ENCODE results near the gene PGLYRP4. TPM values are rescaled to one million over a fixed set of nuclear protein-coding genes. Genes with fewer than 3 reads are reported as not detected.
A peak's percentile ranks its signal among the peaks of the same experiment; 100 is the strongest.

The PGLYRP4 gene
- total RNA-seq, 2 donors from 2014 or later = not detected

DNA sequence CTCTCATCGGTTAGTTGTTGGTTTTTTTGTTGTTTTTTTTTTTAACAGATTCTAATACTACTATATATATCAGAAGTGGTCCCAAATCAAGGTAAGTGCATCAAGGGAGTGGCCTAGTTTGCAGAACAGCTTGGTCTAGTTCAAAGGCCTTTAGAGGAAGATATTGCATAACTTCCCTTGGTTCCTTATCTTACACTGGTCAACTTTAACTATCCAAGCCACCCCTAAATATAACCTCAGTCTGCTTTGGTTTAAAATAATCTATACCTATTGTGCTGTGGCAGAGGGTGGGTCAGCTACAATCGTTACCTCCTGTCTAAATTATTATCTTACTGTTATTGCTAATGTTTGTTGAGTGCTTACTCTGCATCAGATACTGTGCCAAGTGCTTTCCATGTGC lies 19.9 kb upstream of the PGLYRP4 start:
- H3K4me1 Mint-ChIP-seq = no peaks in the 10 kb centered on the region
- no peak overlapping the region for H3K27ac Mint-ChIP-seq
- Histone ChIP-seq H3K9me3 (ENCODE audit: control insufficient read depth, low read length) (no peaks in the 10 kb centered on the region), H3K27ac (ENCODE audit: low read depth, low read length) (no peak overlapping the region), H3K4me3 (ENCODE audit: low read length) (no peak overlapping the region), H3K36me3 (ENCODE audit: control insufficient read depth, insufficient read depth, low read length) (no peaks in the 10 kb centered on the region), H3K9ac (ENCODE audit: extremely low read depth, low read length, poor library complexity, severe bottlenecking) (no peak overlapping the region), H3K27me3 (ENCODE audit: control insufficient read depth, insufficient read depth, low read length, poor library complexity, severe bottlenecking) (no peaks in the 10 kb centered on the region), H3K4me1 (ENCODE audit: control insufficient read depth, insufficient read depth, low read length) (no peaks in the 10 kb centered on the region)
- H3K36me3 Mint-ChIP-seq (ENCODE audit: low read depth) = no peaks in the 10 kb centered on the region
- 71% methylated on average over 1 of the region's 2 CpGs; no CpG with 5 or more reads in 1 of the 2 experiments for WGBS, 2 experiments (ENCODE audit: insufficient coverage in 1 of 2, insufficient read length in 1 of 2)
- no peak for DNase-seq
- TF ChIP-seq, protein P1, sequence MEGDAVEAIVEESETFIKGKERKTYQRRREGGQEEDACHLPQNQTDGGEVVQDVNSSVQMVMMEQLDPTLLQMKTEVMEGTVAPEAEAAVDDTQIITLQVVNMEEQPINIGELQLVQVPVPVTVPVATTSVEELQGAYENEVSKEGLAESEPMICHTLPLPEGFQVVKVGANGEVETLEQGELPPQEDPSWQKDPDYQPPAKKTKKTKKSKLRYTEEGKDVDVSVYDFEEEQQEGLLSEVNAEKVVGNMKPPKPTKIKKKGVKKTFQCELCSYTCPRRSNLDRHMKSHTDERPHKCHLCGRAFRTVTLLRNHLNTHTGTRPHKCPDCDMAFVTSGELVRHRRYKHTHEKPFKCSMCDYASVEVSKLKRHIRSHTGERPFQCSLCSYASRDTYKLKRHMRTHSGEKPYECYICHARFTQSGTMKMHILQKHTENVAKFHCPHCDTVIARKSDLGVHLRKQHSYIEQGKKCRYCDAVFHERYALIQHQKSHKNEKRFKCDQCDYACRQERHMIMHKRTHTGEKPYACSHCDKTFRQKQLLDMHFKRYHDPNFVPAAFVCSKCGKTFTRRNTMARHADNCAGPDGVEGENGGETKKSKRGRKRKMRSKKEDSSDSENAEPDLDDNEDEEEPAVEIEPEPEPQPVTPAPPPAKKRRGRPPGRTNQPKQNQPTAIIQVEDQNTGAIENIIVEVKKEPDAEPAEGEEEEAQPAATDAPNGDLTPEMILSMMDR (conservative IDR thresholded peaks at IDR 0.05) = no peak
- H3K4me3 Mint-ChIP-seq = no peak overlapping the region
- peaks cover 7% of the 10 kb centered on the region for H3K27me3 Mint-ChIP-seq (ENCODE audit: insufficient read depth)
- H3K9me3 Mint-ChIP-seq = no peaks in the 10 kb centered on the region

DNA sequence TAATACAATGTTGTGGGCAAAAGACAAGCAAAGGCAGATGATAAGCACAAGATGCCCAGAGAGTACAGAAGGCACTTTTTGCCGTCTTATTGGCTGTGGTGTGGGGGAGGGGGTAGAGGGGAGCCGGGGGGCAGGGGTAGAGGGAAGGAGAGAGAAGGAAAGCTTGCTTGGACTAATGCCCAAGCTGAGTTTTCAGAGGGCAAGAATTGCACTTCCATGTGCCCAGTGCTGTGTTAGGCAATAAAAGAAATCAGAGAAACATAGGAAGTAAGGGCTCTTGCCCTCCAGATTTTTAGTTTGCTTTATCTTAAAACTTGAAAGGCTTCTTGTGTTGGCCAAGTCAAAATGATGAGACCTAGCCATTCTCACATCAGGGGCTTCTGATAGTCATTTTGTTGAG lies 18.4 kb upstream of the PGLYRP4 start:
- H3K9me3 Mint-ChIP-seq = no peaks in the 10 kb centered on the region
- no peak overlapping the region for H3K27ac Mint-ChIP-seq
- H3K4me3 Mint-ChIP-seq = no peak overlapping the region
- no peaks in the 10 kb centered on the region for H3K4me1 ChIP-seq (ENCODE audit: control insufficient read depth, insufficient read depth, low read length)
- peaks cover 15% of the 10 kb centered on the region for H3K27me3 Mint-ChIP-seq (ENCODE audit: insufficient read depth)
- no peaks in the 10 kb centered on the region for H3K36me3 ChIP-seq (ENCODE audit: control insufficient read depth, insufficient read depth, low read length)
- DNase-seq = peak; percentile 1
- WGBS, 2 experiments (ENCODE audit: insufficient coverage in 1 of 2, insufficient read length in 1 of 2) = 78% methylated on average over 2 of the region's 2 CpGs; no CpG with 5 or more reads in 1 of the 2 experiments
- no peaks in the 10 kb centered on the region for H3K9me3 ChIP-seq (ENCODE audit: control insufficient read depth, low read length)
- no peaks in the 10 kb centered on the region for H3K4me1 Mint-ChIP-seq
- no peaks in the 10 kb centered on the region for H3K36me3 Mint-ChIP-seq (ENCODE audit: low read depth)
- TF ChIP-seq, protein P1 (conservative IDR thresholded peaks at IDR 0.05) = no peak
- H3K27me3 ChIP-seq (ENCODE audit: control insufficient read depth, insufficient read depth, low read length, poor library complexity, severe bottlenecking) = no peaks in the 10 kb centered on the region
- H3K27ac ChIP-seq (ENCODE audit: low read depth, low read length) = no peak overlapping the region
- H3K4me3 ChIP-seq (ENCODE audit: low read length) = no peak overlapping the region
- H3K9ac ChIP-seq (ENCODE audit: extremely low read depth, low read length, poor library complexity, severe bottlenecking) = no peak overlapping the region

DNA sequence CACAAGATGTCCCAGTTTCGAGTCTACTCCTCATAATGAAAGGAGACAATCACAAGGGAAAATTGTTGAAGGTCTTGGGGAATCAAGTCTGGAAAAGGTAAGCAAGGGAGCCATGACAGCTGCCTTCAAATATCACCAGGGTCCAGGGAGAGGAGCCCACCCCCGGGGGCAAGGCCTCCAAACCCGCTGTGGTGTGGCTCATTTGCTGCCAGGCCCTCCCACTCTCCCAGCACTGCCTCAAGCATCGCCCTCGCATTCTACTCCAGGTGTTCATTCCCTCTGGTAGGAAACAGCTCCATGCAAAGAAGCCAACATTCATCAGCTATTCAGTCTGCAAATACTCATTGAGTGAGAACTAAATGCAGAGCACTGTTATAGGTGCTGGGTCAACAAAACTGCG lies 17.6 kb upstream of the PGLYRP4 start:
- Histone ChIP-seq H3K36me3 (ENCODE audit: control insufficient read depth, insufficient read depth, low read length) (no peaks in the 10 kb centered on the region), H3K4me3 (ENCODE audit: low read length) (no peak overlapping the region), H3K4me1 (ENCODE audit: control insufficient read depth, insufficient read depth, low read length) (no peaks in the 10 kb centered on the region), H3K9me3 (ENCODE audit: control insufficient read depth, low read length) (no peaks in the 10 kb centered on the region), H3K9ac (ENCODE audit: extremely low read depth, low read length, poor library complexity, severe bottlenecking) (no peak overlapping the region), H3K27ac (ENCODE audit: low read depth, low read length) (no peak overlapping the region), H3K27me3 (ENCODE audit: control insufficient read depth, insufficient read depth, low read length, poor library complexity, severe bottlenecking) (no peaks in the 10 kb centered on the region)
- DNase-seq = peak; percentile 27
- no peaks in the 10 kb centered on the region for H3K9me3 Mint-ChIP-seq
- TF ChIP-seq, protein P1 (conservative IDR thresholded peaks at IDR 0.05) = no peak
- no peak overlapping the region for H3K27ac Mint-ChIP-seq
- H3K27me3 Mint-ChIP-seq (ENCODE audit: insufficient read depth) = peaks cover 15% of the 10 kb centered on the region
- 84 to 86% methylated on average over 3 to 6 of the region's 6 CpGs for WGBS, 2 experiments (ENCODE audit: insufficient coverage in 1 of 2, insufficient read length in 1 of 2)
- no peak overlapping the region for H3K4me3 Mint-ChIP-seq
- no peaks in the 10 kb centered on the region for H3K36me3 Mint-ChIP-seq (ENCODE audit: low read depth)
- no peaks in the 10 kb centered on the region for H3K4me1 Mint-ChIP-seq

Measured in endodermal cell (in vitro differentiated cells).